Measurements from ENCODE around the gene AIMP1.

The AIMP1 gene

DNA sequence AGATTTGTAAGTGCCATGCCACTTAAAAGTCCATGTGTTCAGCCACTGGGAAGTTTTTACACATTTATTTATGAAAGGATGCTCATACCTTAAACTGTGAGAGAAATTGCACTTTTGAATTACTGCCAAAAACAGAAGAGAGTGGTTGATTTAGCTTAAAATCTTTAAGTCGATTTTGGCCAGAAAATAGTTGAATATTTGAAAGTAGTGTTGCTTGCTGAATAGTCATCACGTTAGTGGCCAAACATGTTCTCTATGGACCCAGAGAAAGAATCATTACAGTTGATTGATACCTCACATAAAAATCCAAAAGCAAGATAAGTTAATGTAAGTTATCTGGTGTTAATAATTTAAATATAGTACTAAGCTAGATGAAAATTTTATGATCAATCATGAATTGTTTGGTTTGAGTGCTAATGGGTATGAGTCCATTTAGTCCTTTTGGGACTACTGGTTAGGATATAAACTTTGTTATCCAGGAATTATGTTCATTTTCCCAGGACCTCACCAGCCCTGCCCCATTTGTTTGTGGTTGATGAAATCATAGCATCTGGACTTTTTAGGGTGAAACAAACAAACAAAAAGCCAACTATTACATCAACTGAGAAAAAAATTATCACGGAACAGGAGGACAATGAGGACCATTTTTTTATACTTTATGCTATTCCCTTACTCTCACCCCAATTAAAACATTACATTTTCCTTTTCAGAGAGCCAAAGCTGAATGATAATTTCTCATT, 45.9 kb downstream of the AIMP1 start:
- H3K4me1 ChIP-seq (ENCODE audit: control insufficient read depth, insufficient read depth, low read length) = no peaks in the 10 kb centered on the region
- no peaks in the 10 kb centered on the region for H3K27me3 ChIP-seq (ENCODE audit: control insufficient read depth, insufficient read depth, low read length)
- H3K36me3 ChIP-seq (ENCODE audit: control insufficient read depth, insufficient read depth, low read length) = no peaks in the 10 kb centered on the region
- no peak overlapping the region for H3K9ac ChIP-seq (ENCODE audit: low read depth, low read length)
- H3K4me3 ChIP-seq (ENCODE audit: low read depth, low read length) = no peak overlapping the region
- no peaks in the 10 kb centered on the region for H3K9me3 ChIP-seq (ENCODE audit: control insufficient read depth, insufficient read depth, low read length)

DNA sequence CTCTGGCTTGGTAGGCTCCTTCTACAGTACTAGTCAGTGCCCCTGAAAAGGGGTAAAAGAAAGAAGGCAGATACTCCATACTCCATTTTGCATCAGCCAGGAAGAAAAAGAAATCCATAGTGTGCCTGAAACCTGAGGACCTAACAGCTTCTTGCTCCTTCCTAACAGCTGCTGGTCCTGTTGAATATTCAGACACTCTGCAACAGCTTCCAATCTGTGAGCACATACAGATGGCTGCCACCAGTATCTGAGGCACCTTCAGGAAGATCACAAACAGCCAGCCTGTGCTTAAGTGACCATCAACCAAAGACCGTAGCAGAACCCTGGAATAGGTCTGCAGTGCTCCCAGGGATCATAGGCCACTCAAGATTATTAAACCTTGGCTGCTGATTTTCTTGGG, 47.9 kb downstream of the AIMP1 start:
- H3K4me3 ChIP-seq (ENCODE audit: low read depth, low read length) = no peak overlapping the region
- no peaks in the 10 kb centered on the region for H3K36me3 ChIP-seq (ENCODE audit: control insufficient read depth, insufficient read depth, low read length)

GRCh38 chr4:106365613-106366012, 49.3 kb downstream of the AIMP1 start:
- no peak overlapping the region for H3K9ac ChIP-seq (ENCODE audit: low read depth, low read length)
- no peaks in the 10 kb centered on the region for H3K4me1 ChIP-seq (ENCODE audit: control insufficient read depth, insufficient read depth, low read length)

More for the DNA sequence above, 47.9 kb downstream of the AIMP1 start:
- H3K9ac ChIP-seq (ENCODE audit: low read depth, low read length) = no peak overlapping the region
- no peaks in the 10 kb centered on the region for H3K9me3 ChIP-seq (ENCODE audit: control insufficient read depth, insufficient read depth, low read length)
- H3K27me3 ChIP-seq (ENCODE audit: control insufficient read depth, insufficient read depth, low read length) = no peaks in the 10 kb centered on the region
- no peaks in the 10 kb centered on the region for H3K4me1 ChIP-seq (ENCODE audit: control insufficient read depth, insufficient read depth, low read length)

DNA sequence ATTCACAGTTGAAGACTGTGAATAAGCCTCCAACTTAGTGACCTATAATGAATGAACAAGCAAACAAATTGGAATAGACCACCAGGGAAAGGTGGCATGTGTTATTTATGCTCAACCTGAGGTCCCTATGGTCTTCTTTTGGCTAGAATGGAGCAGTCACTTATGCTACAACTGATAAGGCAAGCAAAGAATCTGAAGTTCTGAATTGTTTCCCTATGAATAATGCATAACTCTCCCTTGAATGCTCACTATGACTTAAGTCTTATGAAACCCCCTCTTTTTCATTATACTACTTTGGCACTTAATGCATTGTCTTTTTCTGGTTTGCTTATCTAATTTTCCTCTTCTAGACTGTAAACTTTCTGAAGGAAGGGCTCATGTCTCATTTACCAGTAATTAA, 49.7 kb downstream of the AIMP1 start:
- H3K9me3 ChIP-seq (ENCODE audit: control insufficient read depth, insufficient read depth, low read length) = no peaks in the 10 kb centered on the region
- no peaks in the 10 kb centered on the region for H3K36me3 ChIP-seq (ENCODE audit: control insufficient read depth, insufficient read depth, low read length)
- no peak overlapping the region for H3K9ac ChIP-seq (ENCODE audit: low read depth, low read length)
- no peaks in the 10 kb centered on the region for H3K27me3 ChIP-seq (ENCODE audit: control insufficient read depth, insufficient read depth, low read length)
- no peak overlapping the region for H3K4me3 ChIP-seq (ENCODE audit: low read depth, low read length)
- H3K4me1 ChIP-seq (ENCODE audit: control insufficient read depth, insufficient read depth, low read length) = no peaks in the 10 kb centered on the region

More at GRCh38 chr4:106365613-106366012, 49.3 kb downstream of the AIMP1 start:
- no peaks in the 10 kb centered on the region for H3K9me3 ChIP-seq (ENCODE audit: control insufficient read depth, insufficient read depth, low read length)
- no peaks in the 10 kb centered on the region for H3K27me3 ChIP-seq (ENCODE audit: control insufficient read depth, insufficient read depth, low read length)
- no peaks in the 10 kb centered on the region for H3K36me3 ChIP-seq (ENCODE audit: control insufficient read depth, insufficient read depth, low read length)
- H3K4me3 ChIP-seq (ENCODE audit: low read depth, low read length) = no peak overlapping the region

DNA sequence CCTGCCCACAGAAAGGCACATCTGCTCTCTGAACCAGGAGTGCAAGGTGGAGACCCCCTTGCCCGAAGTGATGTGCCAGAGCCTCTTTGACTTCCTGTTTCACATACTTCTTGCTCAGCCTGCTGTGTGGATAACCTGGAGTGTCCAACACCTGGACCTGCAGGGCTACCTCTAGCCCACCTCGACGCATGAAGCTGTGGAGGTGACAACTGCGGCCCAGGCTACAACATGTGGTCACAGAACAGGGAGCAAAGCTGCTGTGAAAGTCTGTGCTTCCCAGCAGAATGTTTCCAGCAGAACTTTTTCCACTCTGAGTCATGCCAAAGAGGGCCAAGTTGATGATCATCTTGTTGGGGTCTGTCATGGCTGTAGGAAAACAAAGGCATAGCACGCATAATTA, 50.7 kb downstream of the AIMP1 start:
- Histone ChIP-seq H3K9ac (ENCODE audit: low read depth, low read length) (no peak overlapping the region), H3K9me3 (ENCODE audit: control insufficient read depth, insufficient read depth, low read length) (no peaks in the 10 kb centered on the region), H3K36me3 (ENCODE audit: control insufficient read depth, insufficient read depth, low read length) (no peaks in the 10 kb centered on the region), H3K27me3 (ENCODE audit: control insufficient read depth, insufficient read depth, low read length) (no peaks in the 10 kb centered on the region), H3K4me1 (ENCODE audit: control insufficient read depth, insufficient read depth, low read length) (no peaks in the 10 kb centered on the region), H3K4me3 (ENCODE audit: low read depth, low read length) (no peak overlapping the region)

- H3K9ac ChIP-seq (ENCODE audit: low read depth, low read length) = no peak within 1 kb of the TSS
Observed at GRCh38 chr4:106368678-106369077, 52.3 kb downstream of the AIMP1 start, which contains the start of gene GIMD1. Gene GIMD1 (minus strand): TSS chr4:106368778. CDS start chr4:106367435, 1,343 bp downstream.

GRCh38 chr4:106369456-106370060, 53.2 kb downstream of the AIMP1 start:
- H3K27me3 ChIP-seq (ENCODE audit: control insufficient read depth, insufficient read depth, low read length) = no peaks in the 10 kb centered on the region
- H3K4me3 ChIP-seq (ENCODE audit: low read depth, low read length) = no peak overlapping the region
- no peak overlapping the region for H3K9ac ChIP-seq (ENCODE audit: low read depth, low read length)
- no peaks in the 10 kb centered on the region for H3K4me1 ChIP-seq (ENCODE audit: control insufficient read depth, insufficient read depth, low read length)
- no peaks in the 10 kb centered on the region for H3K9me3 ChIP-seq (ENCODE audit: control insufficient read depth, insufficient read depth, low read length)
- H3K36me3 ChIP-seq (ENCODE audit: control insufficient read depth, insufficient read depth, low read length) = no peaks in the 10 kb centered on the region

More at GRCh38 chr4:106368678-106369077, 52.3 kb downstream of the AIMP1 start, which contains the start of gene GIMD1:
- H3K4me1 ChIP-seq (ENCODE audit: control insufficient read depth, insufficient read depth, low read length) = no peaks in the 10 kb centered on the region
- no peaks in the 10 kb centered on the region for H3K36me3 ChIP-seq (ENCODE audit: control insufficient read depth, insufficient read depth, low read length)
- no peaks in the 10 kb centered on the region for H3K9me3 ChIP-seq (ENCODE audit: control insufficient read depth, insufficient read depth, low read length)
- H3K27me3 ChIP-seq (ENCODE audit: control insufficient read depth, insufficient read depth, low read length) = no peaks in the 10 kb centered on the region
- H3K4me3 ChIP-seq (ENCODE audit: low read depth, low read length) = no peak within 1 kb of the TSS

GRCh38 chr4:106370214-106370613, 53.9 kb downstream of the AIMP1 start:
- H3K27me3 ChIP-seq (ENCODE audit: control insufficient read depth, insufficient read depth, low read length) = no peaks in the 10 kb centered on the region

DNA sequence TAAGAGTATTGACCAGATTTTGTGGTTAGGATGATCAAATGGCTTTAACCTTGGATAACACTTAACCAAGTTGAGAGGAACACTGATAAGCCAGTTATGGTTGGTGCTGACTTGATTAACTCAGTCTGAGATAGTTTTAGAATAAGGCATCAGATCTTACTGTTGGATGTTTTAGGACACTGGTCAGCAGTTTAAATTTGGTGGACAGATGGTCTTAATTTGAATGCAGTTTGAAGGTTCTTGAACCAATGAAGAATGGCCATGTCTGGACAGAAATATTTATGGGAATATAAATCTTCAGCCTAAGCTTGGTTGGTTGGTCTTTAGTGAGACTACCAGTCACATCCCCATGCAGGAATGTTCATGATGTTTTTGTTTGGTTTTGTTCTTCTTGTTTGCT, 54.8 kb downstream of the AIMP1 start:
- Histone ChIP-seq H3K9ac (ENCODE audit: low read depth, low read length) (no peak overlapping the region), H3K4me1 (ENCODE audit: control insufficient read depth, insufficient read depth, low read length) (no peaks in the 10 kb centered on the region), H3K9me3 (ENCODE audit: control insufficient read depth, insufficient read depth, low read length) (no peaks in the 10 kb centered on the region), H3K27me3 (ENCODE audit: control insufficient read depth, insufficient read depth, low read length) (no peaks in the 10 kb centered on the region), H3K4me3 (ENCODE audit: low read depth, low read length) (no peak overlapping the region), H3K36me3 (ENCODE audit: control insufficient read depth, insufficient read depth, low read length) (no peaks in the 10 kb centered on the region)

More at GRCh38 chr4:106370214-106370613, 53.9 kb downstream of the AIMP1 start:
- Histone ChIP-seq H3K4me1 (ENCODE audit: control insufficient read depth, insufficient read depth, low read length) (no peaks in the 10 kb centered on the region), H3K9ac (ENCODE audit: low read depth, low read length) (no peak overlapping the region), H3K9me3 (ENCODE audit: control insufficient read depth, insufficient read depth, low read length) (no peaks in the 10 kb centered on the region), H3K36me3 (ENCODE audit: control insufficient read depth, insufficient read depth, low read length) (no peaks in the 10 kb centered on the region), H3K4me3 (ENCODE audit: low read depth, low read length) (no peak overlapping the region)

- Histone ChIP-seq H3K36me3 (ENCODE audit: control insufficient read depth, insufficient read depth, low read length) (no peaks in the 10 kb centered on the region), H3K4me1 (ENCODE audit: control insufficient read depth, insufficient read depth, low read length) (no peaks in the 10 kb centered on the region), H3K9ac (ENCODE audit: low read depth, low read length) (no peak overlapping the region), H3K4me3 (ENCODE audit: low read depth, low read length) (no peak overlapping the region), H3K27me3 (ENCODE audit: control insufficient read depth, insufficient read depth, low read length) (no peaks in the 10 kb centered on the region), H3K9me3 (ENCODE audit: control insufficient read depth, insufficient read depth, low read length) (no peaks in the 10 kb centered on the region)
Observed at GRCh38 chr4:106373026-106373425, 56.7 kb downstream of the AIMP1 start.

GRCh38 chr4:106380179-106380578, 63.8 kb downstream of the AIMP1 start:
- Histone ChIP-seq H3K9me3 (ENCODE audit: control insufficient read depth, insufficient read depth, low read length) (no peaks in the 10 kb centered on the region), H3K27me3 (ENCODE audit: control insufficient read depth, insufficient read depth, low read length) (no peaks in the 10 kb centered on the region), H3K4me1 (ENCODE audit: control insufficient read depth, insufficient read depth, low read length) (no peaks in the 10 kb centered on the region), H3K36me3 (ENCODE audit: control insufficient read depth, insufficient read depth, low read length) (no peaks in the 10 kb centered on the region), H3K4me3 (ENCODE audit: low read depth, low read length) (no peak overlapping the region), H3K9ac (ENCODE audit: low read depth, low read length) (no peak overlapping the region)

GRCh38 chr4:106384878-106385277, 68.5 kb downstream of the AIMP1 start:
- Histone ChIP-seq H3K36me3 (ENCODE audit: control insufficient read depth, insufficient read depth, low read length) (no peaks in the 10 kb centered on the region), H3K4me1 (ENCODE audit: control insufficient read depth, insufficient read depth, low read length) (no peaks in the 10 kb centered on the region), H3K4me3 (ENCODE audit: low read depth, low read length) (no peak overlapping the region), H3K27me3 (ENCODE audit: control insufficient read depth, insufficient read depth, low read length) (no peaks in the 10 kb centered on the region), H3K9ac (ENCODE audit: low read depth, low read length) (no peak overlapping the region), H3K9me3 (ENCODE audit: control insufficient read depth, insufficient read depth, low read length) (no peaks in the 10 kb centered on the region)
